Endothelial cell of umbilical vein (primary cell): ENCODE results near the gene CD63. TPM values are rescaled to one million over a fixed set of nuclear protein-coding genes. Genes with fewer than 3 reads are reported as not detected.

Experiments
- BruUV-seq: library from RNA; stranded (reverse); fragments of 400-500 nt; replicated peaks from 2 replicates; lab custom pipeline; 2021; lab: Mats Ljungman, UMichigan
- CTCF ChIA-PET: fragments of 300-600, 350-600 bp; sonication (Branson Sonifier 250); formaldehyde crosslinking; loops from one replicate; lab custom pipeline; 2021; ENCODE audit warnings: antibody characterized with exemption, inconsistent platforms; lab: Charles Lee
- POLR2A ChIA-PET: fragments of 300-600, 350-600 bp; sonication (Branson Sonifier 250); formaldehyde crosslinking; loops from one replicate; lab custom pipeline; 2021; ENCODE audit warnings: antibody characterized with exemption, inconsistent platforms; lab: Charles Lee
- DNase-seq: peaks from one replicate; pipeline ENCODE4 v3.0.0-alpha.2; 2011; ENCODE audit warnings: low read depth, low spot score
- FAIRE-seq: peaks from 2 replicates; lab custom pipeline; 2011; peaks lifted over from hg19 to GRCh38; lab: Jason Lieb, UNC
- H2AFZ ChIP-seq: 2 replicates; pipeline ENCODE4 v1.6.0; 2012; ENCODE audit warnings: low read depth, low read length, control low read depth, inconsistent platforms
- H3K27ac ChIP-seq: 2 replicates; pipeline ENCODE4 v1.5.1; 2011; ENCODE audit warnings: low read depth, mild to moderate bottlenecking, control low read depth, low read length, moderate library complexity; ENCODE audit not compliant: insufficient read depth
- H3K27me3 ChIP-seq, 2 experiments: 2 replicates each; pipeline versions ENCODE4 v1.6.0 to v1.6.1; 2011; ENCODE audit warnings: low read length in 2 of 2, mixed read lengths in 1 of 2; ENCODE audit not compliant: control insufficient read depth in 2 of 2, insufficient read depth in 2 of 2
- H3K36me3 ChIP-seq, 2 experiments: 2 replicates in 1 of 2; 3 replicates in 1 of 2; pipeline ENCODE4 v1.5.1; 2011; ENCODE audit warnings: low read length in 2 of 2, mild to moderate bottlenecking in 1 of 2, moderate library complexity in 1 of 2; ENCODE audit not compliant: control insufficient read depth in 2 of 2, insufficient read depth in 2 of 2; ENCODE audit errors: extremely low read depth in 1 of 2
- H3K4me1 ChIP-seq: 3 replicates; pipeline ENCODE4 v1.5.1; 2011; ENCODE audit warnings: mild to moderate bottlenecking, low read length; ENCODE audit not compliant: control insufficient read depth, insufficient read depth; ENCODE audit errors: extremely low read depth
- H3K4me2 ChIP-seq: 2 replicates; pipeline ENCODE4 v1.6.1; 2011; ENCODE audit warnings: low read length, control low read depth, mixed read lengths; ENCODE audit not compliant: insufficient read depth
- H3K4me3 ChIP-seq, 3 experiments: fragments of 200-600 bp in 1 of 3; sonication (generic), shearing (Covaris generic) in 1 of 3; replicated peaks in 1 of 3; 2 replicates each; pipeline ENCODE4 v1.5.1; 2011 to 2016; ENCODE audit warnings: control low read depth in 3 of 3, low read length in 3 of 3, mild to moderate bottlenecking in 2 of 3, inconsistent platforms in 1 of 3, low read depth in 1 of 3, moderate library complexity in 1 of 3; ENCODE audit not compliant: insufficient read depth in 1 of 3
- H3K79me2 ChIP-seq: 2 replicates; pipeline ENCODE4 v1.6.0; 2012; ENCODE audit warnings: low read length, inconsistent platforms; ENCODE audit not compliant: control insufficient read depth, insufficient read depth
- H3K9ac ChIP-seq: replicated peaks from 2 replicates; pipeline ENCODE3; 2011; ENCODE audit warnings: low read length, control low read depth; ENCODE audit not compliant: insufficient read depth; ENCODE audit errors: extremely low read depth
- H3K9me1 ChIP-seq: replicated peaks from 3 replicates; pipeline ENCODE4 v1.6.0; 2011; ENCODE audit warnings: mild to moderate bottlenecking, low read length; ENCODE audit not compliant: control insufficient read depth, insufficient read depth; ENCODE audit errors: extremely low read depth
- H3K9me3 ChIP-seq: replicated peaks from 2 replicates; pipeline ENCODE4 v1.5.1; 2012; ENCODE audit warnings: low read length, inconsistent platforms; ENCODE audit not compliant: control insufficient read depth, insufficient read depth
- H4K20me1 ChIP-seq: replicated peaks from 2 replicates; pipeline ENCODE3; 2011; ENCODE audit warnings: mild to moderate bottlenecking, low read length; ENCODE audit not compliant: control insufficient read depth, insufficient read depth; ENCODE audit errors: extremely low read depth
- CTCF ChIP-seq, 2 donors: IDR thresholded peaks; 1 replicate in 1 of 2; 2 replicates in 1 of 2; pipeline ENCODE4 v1.5.1; 2011; ENCODE audit warnings: low read length in 2 of 2, mild to moderate bottlenecking in 2 of 2, moderate library complexity in 2 of 2, control low read depth in 1 of 2, inconsistent platforms in 1 of 2, low read depth in 1 of 2; ENCODE audit not compliant: insufficient read depth in 1 of 2; ENCODE audit errors: extremely low read depth in 1 of 2
- EZH2 ChIP-seq: IDR thresholded peaks from 2 replicates; pipeline ENCODE4 v1.6.1; 2012; ENCODE audit warnings: borderline replicate concordance, low read depth, mild to moderate bottlenecking, moderate library complexity, low read length, inconsistent platforms; ENCODE audit not compliant: severe bottlenecking
- FOS ChIP-seq: IDR thresholded peaks from 2 replicates; pipeline ENCODE4 v1.6.1; 2011; ENCODE audit warnings: mild to moderate bottlenecking, low read length, moderate library complexity, borderline replicate concordance; ENCODE audit not compliant: insufficient read depth
- GATA2 ChIP-seq: IDR thresholded peaks from 2 replicates; pipeline ENCODE4 v1.7.0; 2011; ENCODE audit warnings: low read depth, mild to moderate bottlenecking, moderate library complexity, mixed read lengths, low read length; ENCODE audit not compliant: insufficient read length, insufficient read depth
- JUN ChIP-seq: IDR thresholded peaks from 2 replicates; pipeline ENCODE4 v1.6.1; 2011; ENCODE audit warnings: borderline replicate concordance, low read depth; ENCODE audit not compliant: insufficient read length, insufficient read depth
- MAX ChIP-seq: IDR thresholded peaks from 2 replicates; pipeline ENCODE4 v1.6.1; 2011; ENCODE audit not compliant: insufficient read depth, insufficient read length
- MYC ChIP-seq: IDR thresholded peaks from one replicate; pipeline ENCODE4 v1.6.1; 2011; ENCODE audit warnings: mild to moderate bottlenecking, low read depth, low read length
- POLR2A ChIP-seq: IDR thresholded peaks from 2 replicates; pipeline ENCODE4 v1.6.1; 2012; ENCODE audit warnings: low read depth, mild to moderate bottlenecking, control low read depth, low read length
- POLR2AphosphoS5 ChIP-seq: IDR thresholded peaks from 2 replicates; pipeline ENCODE4 v1.6.1; 2012; ENCODE audit warnings: low read depth, mild to moderate bottlenecking, control low read depth, low read length, moderate library complexity; ENCODE audit not compliant: insufficient read depth
- dilution Hi-C: fragments of 300-500 bp; cut with MboI; formaldehyde crosslinking; loops from one replicate; pipeline ENCODE4 v1.15.0; 2019; ENCODE audit warnings: low sequenced_read_pairs; ENCODE audit not compliant: extremely low pct_ligation_motif_present
- intact Hi-C: fragments of 100-400 bp; cut with micrococcal nuclease; formaldehyde crosslinking; loops from one replicate; pipeline ENCODE4 v1.10.0; 2022
- polyA plus RNA-seq, 4 experiments: library from polyadenylated mRNA; depleted of rRNA in 3 of 4; stranded (reverse) in 3 of 4; unstranded in 1 of 4; fragments of >200 nt; gene quantifications; 2 replicates each; pipeline versions ENCODE4 v1.2.1 to v1.2.3, GENCODE V29; 2011 to 2012; ENCODE audit warnings: missing spikeins in 1 of 4
- total RNA-seq: library from RNA; stranded (reverse); gene quantifications from 2 replicates; pipeline ENCODE4 v1.2.3, GENCODE V29; 2021

The CD63 gene
- total and polyA plus RNA-seq, 2 donors (not counting 3 experiments of a cell fraction or from before 2014, with no cell fraction given) = 1,054 to 1,429 TPM

GRCh38 chr12:55746174-55746912 lies 17.5 kb upstream of the CD63 start:
- Histone ChIP-seq H3K9ac (no peak overlapping the region), H3K36me3 (peaks cover 0 to 6% of the 10 kb centered on the region in 2 experiments), H4K20me1 (no peaks in the 10 kb centered on the region), H2AFZ (no peak overlapping the region), H3K4me2 (no peak overlapping the region), H3K9me3 (no peaks in the 10 kb centered on the region), H3K9me1 (no peaks in the 10 kb centered on the region), H3K4me1 (peaks cover 9% of the 10 kb centered on the region), H3K27me3 (no peaks in the 10 kb centered on the region), H3K4me3 (no peak overlapping the region), H3K27ac (no peak overlapping the region), H3K79me2 (no peaks in the 10 kb centered on the region)
- ChIA-PET CTCF (interaction anchor here (1.5 to 2.8 kb wide), 3 partner anchors 7 to 283 kb away, joined by 5 to 15 read pairs (median 6); no protein-coding TSS in a partner anchor), POLR2A (no interaction called here)
- BruUV-seq = no TSS peak
- TF ChIP-seq MAX (no peak), MYC (no peak), POLR2AphosphoS5 (no peak), FOS (no peak), EZH2 (no peak), JUN (no peak), CTCF (IDR thresholded peaks at IDR 0.05; ENCODE audit: extremely low read depth in 1 of 2, insufficient read depth in 1 of 2, low read depth in 1 of 2, low read length in 2 of 2) (no peak), POLR2A (no peak), GATA2 (no peak)
- no peak for FAIRE-seq
- dilution Hi-C loops = no loop called here
- DNase-seq = no peak
- intact Hi-C loops = no loop called here
